HepG2 (cell line): ENCODE results near the gene C20orf96. TPM values are rescaled to one million over a fixed set of nuclear protein-coding genes. Genes with fewer than 3 reads are reported as not detected.

Source experiments
- BRD4 ChIP-seq: sonication (generic); formaldehyde crosslinking; IDR thresholded peaks from 2 replicates; pipeline ENCODE4 v1.4.0; 2020; ENCODE audit warnings: missing genetic modification reagents
- CBX5 ChIP-seq: sonication (generic); formaldehyde crosslinking; IDR thresholded peaks from 2 replicates; pipeline ENCODE4 v1.4.0; 2020; ENCODE audit warnings: missing genetic modification reagents, borderline replicate concordance
- FOXK2 ChIP-seq: fragments of 450-650 bp; IDR thresholded peaks from 2 replicates; pipeline ENCODE4 v1.6.1; 2016
- HDAC2 ChIP-seq: sonication (generic); formaldehyde crosslinking; IDR thresholded peaks from 2 replicates; pipeline ENCODE4 v1.4.0; 2020; ENCODE audit warnings: missing genetic modification reagents
- HOXA7 ChIP-seq: sonication (generic); formaldehyde crosslinking; IDR thresholded peaks from 2 replicates; pipeline ENCODE4 v1.8.1; 2022; ENCODE audit warnings: mild to moderate bottlenecking, missing genetic modification reagents, moderate library complexity
- KAT8 ChIP-seq: IDR thresholded peaks from 2 replicates; pipeline ENCODE4 v1.6.1; 2016; ENCODE audit warnings: missing genetic modification reagents, missing compliant biosample characterization
- MXI1 ChIP-seq: IDR thresholded peaks from 3 replicates; pipeline ENCODE4 v1.6.1; 2012; ENCODE audit warnings: low read depth, low read length, inconsistent platforms, borderline replicate concordance
- RFX1 ChIP-seq: fragments of 450-650 bp; IDR thresholded peaks from 2 replicates; pipeline ENCODE4 v1.6.1; 2017
- RXRB ChIP-seq: IDR thresholded peaks from 2 replicates; pipeline ENCODE4 v1.6.1; 2016; ENCODE audit warnings: borderline replicate concordance, missing genetic modification reagents, missing compliant biosample characterization
- SIN3A ChIP-seq: IDR thresholded peaks from 2 replicates; pipeline ENCODE4 v1.6.1; 2011; ENCODE audit warnings: low read depth, mild to moderate bottlenecking, control low read depth, low read length, borderline replicate concordance
- U2AF2 ChIP-seq: fragments of 200-400 bp; formaldehyde crosslinking; IDR thresholded peaks from 2 replicates; pipeline ENCODE4 v1.6.1; 2017; ENCODE audit warnings: low read depth, mild to moderate bottlenecking, low read length
- ZFP37 ChIP-seq: sonication (generic); formaldehyde crosslinking; IDR thresholded peaks from 2 replicates; pipeline ENCODE4 v1.4.0; 2020; ENCODE audit warnings: missing genetic modification reagents, borderline replicate concordance
- ZKSCAN5 ChIP-seq: sonication (generic); formaldehyde crosslinking; IDR thresholded peaks from 2 replicates; pipeline ENCODE4 v1.5.1; 2020; ENCODE audit warnings: mild to moderate bottlenecking, missing genetic modification reagents
- ZNF138 ChIP-seq: sonication (generic); formaldehyde crosslinking; IDR thresholded peaks from 2 replicates; pipeline ENCODE4 v1.5.0; 2020; ENCODE audit warnings: mild to moderate bottlenecking, low read depth, missing genetic modification reagents
- ZNF205 ChIP-seq: IDR thresholded peaks from 2 replicates; pipeline ENCODE4 v1.6.1; 2018; ENCODE audit warnings: missing biosample characterization, missing genetic modification reagents
- ZNF274 ChIP-seq: sonication (generic); formaldehyde crosslinking; IDR thresholded peaks from 2 replicates; pipeline ENCODE4 v1.5.1; 2020; ENCODE audit warnings: mild to moderate bottlenecking, missing genetic modification reagents
- ZNF3 ChIP-seq: IDR thresholded peaks from 2 replicates; pipeline ENCODE4 v1.7.0; 2017; ENCODE audit warnings: inconsistent platforms
- ZNF337 ChIP-seq: sonication (generic); formaldehyde crosslinking; IDR thresholded peaks from 2 replicates; pipeline ENCODE4 v1.5.1; 2020; ENCODE audit warnings: missing genetic modification reagents, low read depth, mild to moderate bottlenecking, borderline replicate concordance
- ZNF343 ChIP-seq: sonication (generic); formaldehyde crosslinking; IDR thresholded peaks from 2 replicates; pipeline ENCODE4 v1.4.0; 2020; ENCODE audit warnings: mild to moderate bottlenecking, missing genetic modification reagents
- ZNF501 ChIP-seq: sonication (generic); formaldehyde crosslinking; IDR thresholded peaks from 2 replicates; pipeline ENCODE4 v1.5.1; 2020; ENCODE audit warnings: mild to moderate bottlenecking, moderate library complexity, missing genetic modification reagents
- ZNF605 ChIP-seq: sonication (generic); formaldehyde crosslinking; IDR thresholded peaks from 2 replicates; pipeline ENCODE4 v1.8.0; 2022; ENCODE audit warnings: mild to moderate bottlenecking, missing genetic modification reagents
- ZNF782 ChIP-seq: sonication (generic); formaldehyde crosslinking; IDR thresholded peaks from 2 replicates; pipeline ENCODE4 v1.4.0; 2020; ENCODE audit warnings: missing genetic modification reagents, mild to moderate bottlenecking, borderline replicate concordance
- ZSCAN12 ChIP-seq: sonication (generic); formaldehyde crosslinking; IDR thresholded peaks from 2 replicates; pipeline ENCODE4 v1.9.0; 2021; ENCODE audit warnings: mild to moderate bottlenecking, missing genetic modification reagents
- polyA plus RNA-seq, 8 experiments: library from polyadenylated mRNA; depleted of rRNA in 3 of 8; stranded (reverse) in 7 of 8; unstranded in 1 of 8; fragments of >200 nt; fragmentation: Illumina TruSeq in 4 of 8; extraction: Trizol in 4 of 8; gene quantifications; 2 replicates each; pipeline versions ENCODE4 v1.2.1 to v1.2.3, GENCODE V29; 2011 to 2016; ENCODE audit warnings: low read depth in 4 of 8, missing spikeins in 1 of 8, mixed read lengths in 1 of 8; ENCODE audit not compliant: insufficient read depth in 1 of 8
- total RNA-seq, 5 experiments: library from RNA; depleted of rRNA; stranded (reverse); fragments of >200 nt; fragmentation: Illumina TruSeq; extraction: Trizol; gene quantifications; 2 replicates each; pipeline ENCODE4 v1.2.3, GENCODE V29; 2016; ENCODE audit warnings: low read depth in 1 of 5
- TF ChIP-seq, protein P1 (sequence below): sonication (generic); formaldehyde crosslinking; IDR thresholded peaks from 2 replicates; pipeline ENCODE4 v1.4.0; 2020; ENCODE audit warnings: missing genetic modification reagents
- TF ChIP-seq, protein P2 (sequence below): IDR thresholded peaks from 2 replicates; pipeline ENCODE4 v1.6.1; 2016; ENCODE audit warnings: missing genetic modification reagents, missing compliant biosample characterization
- TF ChIP-seq, protein P3 (sequence below): sonication (generic); formaldehyde crosslinking; conservative IDR thresholded peaks from 2 replicates; pipeline ENCODE4 v1.8.0; 2022; ENCODE audit warnings: missing genetic modification reagents

The C20orf96 gene
- total and polyA plus RNA-seq, 2 of the 13 experiments (the other 11 are each of a cell fraction or from before 2014, with no cell fraction given), result 3.8 to 20.6 TPM

DNA sequence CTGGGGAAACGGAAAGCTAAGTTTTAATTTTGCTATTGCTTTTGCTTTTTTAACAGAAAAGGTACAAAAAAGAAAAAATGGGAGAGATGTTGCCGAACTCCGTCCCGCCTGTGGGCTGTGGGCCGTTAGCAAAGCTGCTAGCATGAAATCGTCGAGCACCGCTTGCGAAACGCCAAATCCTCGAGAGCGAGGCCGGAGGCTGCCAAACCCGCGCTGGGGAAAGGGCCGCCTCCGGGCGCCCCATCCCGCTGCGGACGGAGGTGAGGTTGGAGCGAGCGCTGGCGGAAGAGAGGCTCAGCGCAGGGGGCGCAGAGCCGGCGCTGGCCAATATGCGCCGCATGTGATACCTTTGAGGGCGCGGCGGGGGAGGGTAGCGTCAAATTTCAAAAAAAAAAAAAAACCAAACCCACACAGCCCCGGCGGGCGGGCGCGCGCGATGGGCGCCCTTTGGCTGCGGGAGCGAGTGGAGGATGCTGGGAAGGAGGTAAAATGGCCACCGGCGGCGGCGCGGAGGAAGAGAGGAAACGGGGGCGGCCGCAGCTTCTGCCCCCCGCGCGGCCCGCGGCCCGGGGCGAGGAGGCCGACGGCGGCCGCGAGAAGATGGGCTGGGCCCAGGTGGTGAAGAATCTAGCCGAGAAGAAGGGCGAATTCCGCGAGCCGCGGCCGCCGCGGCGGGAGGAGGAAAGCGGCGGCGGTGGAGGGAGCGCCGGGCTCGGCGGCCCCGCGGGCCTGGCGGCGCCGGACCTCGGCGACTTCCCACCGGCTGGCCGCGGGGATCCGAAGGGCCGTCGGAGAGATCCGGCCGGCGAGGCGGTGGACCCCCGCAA is 6.8 kb upstream of the C20orf96 start, which contains the start of gene ZCCHC3 (continued):
- TF ChIP-seq ZNF343 (CRISPR knock-in tag), result peak; percentile 36; the same call in 1 of the 2 replicates
- peak; percentile 99 for TF ChIP-seq ZNF274
- TF ChIP-seq HOXA7 (CRISPR knock-in tag), result no peak
- peak; percentile 100 for TF ChIP-seq ZNF605
- peak; percentile 56; the same call in 1 of the 2 replicates for TF ChIP-seq FOXK2
- peak; percentile 98 for TF ChIP-seq ZKSCAN5 (CRISPR knock-in tag)
- peak; percentile 96 for TF ChIP-seq KAT8 (CRISPR knock-in tag)
- TF ChIP-seq ZNF3 (CRISPR knock-in tag), result peak; percentile 77
- peak; percentile 97 for TF ChIP-seq ZNF205 (CRISPR knock-in tag)
- TF ChIP-seq, protein P1, sequence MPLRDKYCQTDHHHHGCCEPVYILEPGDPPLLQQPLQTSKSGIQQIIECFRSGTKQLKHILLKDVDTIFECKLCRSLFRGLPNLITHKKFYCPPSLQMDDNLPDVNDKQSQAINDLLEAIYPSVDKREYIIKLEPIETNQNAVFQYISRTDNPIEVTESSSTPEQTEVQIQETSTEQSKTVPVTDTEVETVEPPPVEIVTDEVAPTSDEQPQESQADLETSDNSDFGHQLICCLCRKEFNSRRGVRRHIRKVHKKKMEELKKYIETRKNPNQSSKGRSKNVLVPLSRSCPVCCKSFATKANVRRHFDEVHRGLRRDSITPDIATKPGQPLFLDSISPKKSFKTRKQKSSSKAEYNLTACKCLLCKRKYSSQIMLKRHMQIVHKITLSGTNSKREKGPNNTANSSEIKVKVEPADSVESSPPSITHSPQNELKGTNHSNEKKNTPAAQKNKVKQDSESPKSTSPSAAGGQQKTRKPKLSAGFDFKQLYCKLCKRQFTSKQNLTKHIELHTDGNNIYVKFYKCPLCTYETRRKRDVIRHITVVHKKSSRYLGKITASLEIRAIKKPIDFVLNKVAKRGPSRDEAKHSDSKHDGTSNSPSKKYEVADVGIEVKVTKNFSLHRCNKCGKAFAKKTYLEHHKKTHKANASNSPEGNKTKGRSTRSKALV (CRISPR knock-in tag), result peak; percentile 99
- TF ChIP-seq MXI1, result peak; percentile 73; the same call in 1 of the 3 replicates
- peak; percentile 88; the same call in 1 of the 2 replicates for TF ChIP-seq U2AF2
- peak; percentile 91 for TF ChIP-seq RXRB (CRISPR knock-in tag)
- TF ChIP-seq, protein P2, sequence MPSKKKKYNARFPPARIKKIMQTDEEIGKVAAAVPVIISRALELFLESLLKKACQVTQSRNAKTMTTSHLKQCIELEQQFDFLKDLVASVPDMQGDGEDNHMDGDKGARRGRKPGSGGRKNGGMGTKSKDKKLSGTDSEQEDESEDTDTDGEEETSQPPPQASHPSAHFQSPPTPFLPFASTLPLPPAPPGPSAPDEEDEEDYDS (CRISPR knock-in tag), result peak; percentile 93
- TF ChIP-seq BRD4 (CRISPR knock-in tag), result peak; percentile 98
- TF ChIP-seq ZNF138 (CRISPR knock-in tag), result peak; percentile 97
- TF ChIP-seq ZNF501, result peak; percentile 100
- peak; percentile 97 for TF ChIP-seq HDAC2 (CRISPR knock-in tag)
- TF ChIP-seq ZNF782 (CRISPR knock-in tag), result peak; percentile 46; the same call in 1 of the 2 replicates
- TF ChIP-seq, protein P3, sequence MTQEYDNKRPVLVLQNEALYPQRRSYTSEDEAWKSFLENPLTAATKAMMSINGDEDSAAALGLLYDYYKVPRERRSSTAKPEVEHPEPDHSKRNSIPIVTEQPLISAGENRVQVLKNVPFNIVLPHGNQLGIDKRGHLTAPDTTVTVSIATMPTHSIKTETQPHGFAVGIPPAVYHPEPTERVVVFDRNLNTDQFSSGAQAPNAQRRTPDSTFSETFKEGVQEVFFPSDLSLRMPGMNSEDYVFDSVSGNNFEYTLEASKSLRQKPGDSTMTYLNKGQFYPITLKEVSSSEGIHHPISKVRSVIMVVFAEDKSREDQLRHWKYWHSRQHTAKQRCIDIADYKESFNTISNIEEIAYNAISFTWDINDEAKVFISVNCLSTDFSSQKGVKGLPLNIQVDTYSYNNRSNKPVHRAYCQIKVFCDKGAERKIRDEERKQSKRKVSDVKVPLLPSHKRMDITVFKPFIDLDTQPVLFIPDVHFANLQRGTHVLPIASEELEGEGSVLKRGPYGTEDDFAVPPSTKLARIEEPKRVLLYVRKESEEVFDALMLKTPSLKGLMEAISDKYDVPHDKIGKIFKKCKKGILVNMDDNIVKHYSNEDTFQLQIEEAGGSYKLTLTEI (CRISPR knock-in tag), result no peak
- TF ChIP-seq ZNF337, result peak; percentile 98
- TF ChIP-seq SIN3A, result peak; percentile 75; the same call in 1 of the 2 replicates
- peak; percentile 99 for TF ChIP-seq ZSCAN12 (CRISPR knock-in tag)
- TF ChIP-seq ZFP37 (CRISPR knock-in tag), result peak; percentile 99
- TF ChIP-seq RFX1, result no peak
- peak; percentile 99 for TF ChIP-seq CBX5 (CRISPR knock-in tag)
